GM23248 (cell line): ENCODE data around the gene TBC1D2. TPM values are rescaled to one million over a fixed set of nuclear protein-coding genes. Genes with fewer than 3 reads are reported as not detected.
A peak's percentile ranks its signal among the peaks of the same experiment; 100 is the strongest.

ENCODE experiments used
- DNase-seq: peaks from one replicate; pipeline ENCODE4 v3.0.0-alpha.2; 2015
- H2AFZ ChIP-seq: fragments of 200-600 bp; sonication (generic); 2 replicates; pipeline ENCODE4 v1.6.1; 2016; ENCODE audit warnings: antibody characterized with exemption
- H3F3A ChIP-seq: fragments of 200-600 bp; sonication (generic); 2 replicates; pipeline ENCODE4 v1.6.1; 2016; ENCODE audit warnings: mild to moderate bottlenecking, antibody characterized with exemption, mixed run types; ENCODE audit not compliant: insufficient read depth
- H3K27ac ChIP-seq: fragments of 200-600 bp; sonication (generic); 2 replicates; pipeline ENCODE4 v1.5.1; 2016; ENCODE audit warnings: mild to moderate bottlenecking
- H3K27me3 ChIP-seq: fragments of 200-600 bp; sonication (generic); replicated peaks from 2 replicates; pipeline ENCODE4 v1.6.1; 2016; ENCODE audit warnings: mild to moderate bottlenecking; ENCODE audit not compliant: insufficient read depth
- H3K36me3 ChIP-seq: fragments of 200-600 bp; sonication (generic); 2 replicates; pipeline ENCODE4 v1.6.1; 2016; ENCODE audit warnings: low read depth, mild to moderate bottlenecking
- H3K4me1 ChIP-seq: fragments of 200-600 bp; sonication (generic); 2 replicates; pipeline ENCODE4 v1.6.1; 2016; ENCODE audit warnings: mild to moderate bottlenecking; ENCODE audit not compliant: insufficient read depth
- H3K4me2 ChIP-seq: fragments of 200-600 bp; sonication (generic); one replicate; pipeline ENCODE4 v1.6.1; 2016; ENCODE audit warnings: mild to moderate bottlenecking; ENCODE audit not compliant: unreplicated experiment
- H3K4me3 ChIP-seq: fragments of 200-600 bp; sonication (generic); 2 replicates; pipeline ENCODE4 v1.5.1; 2016; ENCODE audit warnings: mild to moderate bottlenecking
- H3K79me2 ChIP-seq: fragments of 200-600 bp; sonication (generic); 2 replicates; pipeline ENCODE4 v1.6.1; 2016; ENCODE audit warnings: mild to moderate bottlenecking; ENCODE audit not compliant: insufficient read depth
- H3K9ac ChIP-seq: fragments of 200-600 bp; sonication (generic); 2 replicates; pipeline ENCODE4 v1.6.1; 2016; ENCODE audit warnings: mild to moderate bottlenecking
- H3K9me2 ChIP-seq: fragments of 200-600 bp; sonication (generic); 2 replicates; pipeline ENCODE4 v1.6.1; 2016; ENCODE audit warnings: mixed run types, mild to moderate bottlenecking, moderate library complexity; ENCODE audit not compliant: insufficient read depth
- H3K9me3 ChIP-seq: fragments of 200-600 bp; sonication (generic); one replicate; pipeline ENCODE4 v1.6.1; 2017; ENCODE audit warnings: low read depth
- H4K20me1 ChIP-seq: fragments of 200-600 bp; sonication (generic); 2 replicates; pipeline ENCODE4 v1.6.0; 2016; ENCODE audit not compliant: insufficient read depth
- EZH2 ChIP-seq: fragments of 200-600 bp; sonication (generic); IDR thresholded peaks from 2 replicates; pipeline ENCODE4 v1.6.1; 2018; ENCODE audit warnings: antibody characterized with exemption, mild to moderate bottlenecking; ENCODE audit not compliant: insufficient read depth, poor library complexity, severe bottlenecking
- EZH2phosphoT487 ChIP-seq: fragments of 200-600 bp; sonication (generic); IDR thresholded peaks from 2 replicates; pipeline ENCODE4 v1.6.1; 2018; ENCODE audit warnings: antibody characterized with exemption, moderate library complexity, mild to moderate bottlenecking, low read depth; ENCODE audit not compliant: insufficient read depth
- WGBS, 2 experiments: methylation state at CpG; one replicate each; pipeline ENCODE4 v1.1.6; 2015 to 2017; ENCODE audit warnings: low lambda C conversion rate in 2 of 2, low coverage in 1 of 2; ENCODE audit errors: missing lambda C conversion rate in 2 of 2; 5-methylcytosine and 5-hydroxymethylcytosine counted together
- in situ Hi-C: fragments of 300-500 bp; cut with MboI; formaldehyde crosslinking; loops from 2 replicates; pipeline ENCODE4 v1.15.0; 2020
- polyA plus RNA-seq: library from polyadenylated mRNA; unstranded; fragments of >200 nt; fragmentation: Nextera tagmentation; extraction: Ambion mirVana; gene quantifications from 2 replicates; pipeline ENCODE4 v1.2.1, GENCODE V29; 2016
- total RNA-seq: library from RNA; depleted of rRNA; stranded (reverse); fragments of >200 nt; shearing (Covaris generic); gene quantifications from 2 replicates; pipeline ENCODE4 v1.2.3, GENCODE V29; 2014

TBC1D2 gene
- total and polyA plus RNA-seq, 2 experiments from 2014 or later: 58.4 to 58.9 TPM

DNA sequence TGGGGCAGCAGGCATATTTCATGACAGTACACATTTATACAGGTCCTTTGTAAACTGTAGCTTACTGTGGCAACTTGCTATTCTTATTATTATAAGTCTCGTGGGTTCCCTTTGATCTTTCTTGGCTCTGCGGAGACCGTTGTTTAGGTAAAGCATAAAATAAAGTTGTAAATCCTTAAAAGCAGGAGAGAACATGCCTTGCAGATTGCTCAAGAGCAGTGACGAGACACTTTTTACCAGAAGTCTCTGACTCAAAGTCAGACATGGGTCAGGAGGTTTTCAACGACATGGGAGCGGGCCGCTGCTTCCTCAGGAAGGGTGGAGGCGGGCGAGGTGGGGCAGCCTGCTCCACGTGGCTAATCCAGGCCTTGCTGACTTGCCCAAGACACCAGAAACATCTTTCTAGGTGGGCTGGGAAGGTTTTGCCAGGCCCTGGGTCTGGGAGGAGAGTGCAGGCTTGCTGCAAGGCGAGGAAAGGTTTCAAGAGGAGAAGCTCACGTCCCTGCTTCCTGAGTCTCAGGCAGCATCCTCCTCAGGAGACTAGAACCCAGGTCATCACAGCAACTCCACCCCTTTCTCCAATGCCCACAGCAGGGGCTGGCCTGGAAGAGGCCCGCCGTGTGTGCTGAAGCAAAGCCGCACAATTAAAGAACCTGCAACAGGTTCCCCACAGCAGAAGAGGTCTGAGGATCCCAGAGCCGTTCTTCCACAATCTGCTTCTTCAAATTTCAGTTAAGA lies 6.5 kb downstream of the TBC1D2 start:
- H3K27me3 ChIP-seq: no peaks in the 10 kb centered on the region
- peak overlapping the region; percentile 84 for H3K9ac ChIP-seq
- H3K9me2 ChIP-seq: no peaks in the 10 kb centered on the region
- no peaks in the 10 kb centered on the region for H4K20me1 ChIP-seq
- H2AFZ ChIP-seq: no peak overlapping the region
- TF ChIP-seq EZH2phosphoT487 (no peak), EZH2 (no peak)
- H3K27ac ChIP-seq: peak overlapping the region; percentile 98
- peak overlapping the region; percentile 39 for H3K4me2 ChIP-seq
- peaks cover 92% of the 10 kb centered on the region for H3K79me2 ChIP-seq
- in situ Hi-C loops: no loop called here
- peaks cover 50% of the 10 kb centered on the region for H3F3A ChIP-seq
- H3K4me1 ChIP-seq: peaks cover 52% of the 10 kb centered on the region
- H3K9me3 ChIP-seq: no peaks in the 10 kb centered on the region
- DNase-seq: peak; percentile 98
- H3K4me3 ChIP-seq: 0 out of 2 replicates have a peak overlapping the region, but pooled peaks have one; percentile 12
- WGBS, 2 experiments: 46 to 48% methylated on average over 16 of the region's 16 CpGs
- H3K36me3 ChIP-seq: peaks cover 14% of the 10 kb centered on the region

DNA sequence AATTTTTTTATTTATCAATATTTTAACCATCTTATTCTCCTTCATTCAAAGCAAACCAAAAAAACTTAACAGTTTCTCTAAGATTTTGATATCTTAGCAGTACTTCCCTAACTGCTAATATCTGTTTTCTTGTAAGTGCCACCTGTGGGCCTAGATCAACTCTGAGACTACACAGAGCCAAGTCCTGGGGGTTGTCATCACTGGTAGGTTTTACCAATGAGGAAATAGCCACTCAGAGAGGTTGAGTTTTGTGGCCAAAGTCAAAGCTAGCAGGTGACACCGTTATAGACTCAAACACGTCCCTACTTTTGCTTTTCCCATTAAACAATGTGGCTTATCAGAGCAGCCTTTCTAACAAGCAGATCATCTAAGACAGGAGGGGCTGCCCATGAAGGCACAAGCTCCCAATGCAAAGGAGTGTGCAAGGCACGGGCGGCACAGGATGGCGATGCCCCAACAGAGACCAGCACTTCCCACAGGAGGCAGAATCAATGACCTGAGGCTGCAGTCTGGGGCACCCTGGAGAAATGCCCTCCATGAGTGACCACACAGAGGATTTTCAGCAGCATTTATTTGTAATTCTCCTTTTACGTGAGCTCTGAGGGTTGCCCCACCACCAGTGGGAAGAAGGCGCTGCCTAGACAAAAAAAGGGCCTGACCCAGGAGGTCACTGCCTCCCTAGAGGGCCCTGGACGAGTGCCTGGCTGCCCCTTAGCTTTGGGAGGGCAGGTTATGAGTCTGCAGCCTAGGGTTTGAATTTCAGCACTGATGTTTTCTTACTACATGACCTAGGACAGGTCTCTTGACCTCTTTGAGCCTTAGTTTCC lies 7.4 kb downstream of the TBC1D2 start:
- Histone ChIP-seq H3F3A (peaks cover 44% of the 10 kb centered on the region), H3K4me1 (peaks cover 47% of the 10 kb centered on the region), H3K27me3 (no peaks in the 10 kb centered on the region), H3K27ac (peak overlapping the region; percentile 98), H3K4me2 (peak overlapping the region; percentile 39), H4K20me1 (no peaks in the 10 kb centered on the region), H3K4me3 (0 out of 2 replicates have a peak overlapping the region, but pooled peaks have one; percentile 12), H3K79me2 (peaks cover 88% of the 10 kb centered on the region), H3K36me3 (peaks cover 18% of the 10 kb centered on the region), H3K9me2 (no peaks in the 10 kb centered on the region), H3K9me3 (no peaks in the 10 kb centered on the region), H3K9ac (peak overlapping the region; percentile 84), H2AFZ (no peak overlapping the region)
- DNase-seq: peak; percentile 13
- in situ Hi-C loops: no loop called here
- TF ChIP-seq EZH2 (no peak), EZH2phosphoT487 (no peak)
- WGBS, 2 experiments: 88 to 89% methylated on average over 8 of the region's 8 CpGs

DNA sequence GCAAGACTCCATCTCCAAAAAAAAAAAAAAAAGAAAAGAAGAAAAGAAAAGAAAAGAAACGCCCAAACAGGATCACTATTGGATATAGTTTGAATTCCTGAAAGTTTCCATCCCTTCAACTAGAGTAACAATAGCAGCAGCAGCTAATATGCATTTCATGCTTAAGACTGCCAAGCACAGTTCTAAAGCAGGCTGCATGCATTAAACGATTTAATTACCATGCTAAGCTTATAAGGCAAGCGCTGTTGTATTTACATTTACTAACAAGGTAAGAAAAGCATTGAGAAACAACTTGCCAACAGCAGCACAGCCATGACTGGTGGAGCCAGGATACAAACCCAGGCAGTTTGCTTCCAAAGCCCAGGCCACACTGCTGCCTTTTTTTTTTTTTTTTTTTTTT lies 13.0 kb downstream of the TBC1D2 start:
- H3K4me2 ChIP-seq: no peak overlapping the region
- peaks cover 91% of the 10 kb centered on the region for H3K79me2 ChIP-seq

More for the DNA sequence above, 13.0 kb downstream of the TBC1D2 start:
- no peak overlapping the region for H3K4me3 ChIP-seq
- H3K27ac ChIP-seq: no peak overlapping the region
- no peak overlapping the region for H3K9ac ChIP-seq
- H3K36me3 ChIP-seq: peaks cover 38% of the 10 kb centered on the region
- no peaks in the 10 kb centered on the region for H3F3A ChIP-seq
- 95 to 97% methylated on average over 3 of the region's 3 CpGs for WGBS, 2 experiments
- no peak for TF ChIP-seq EZH2
- no peak for TF ChIP-seq EZH2phosphoT487
- in situ Hi-C loops: no loop called here
- no peaks in the 10 kb centered on the region for H3K9me3 ChIP-seq
- H4K20me1 ChIP-seq: no peaks in the 10 kb centered on the region
- H3K27me3 ChIP-seq: no peaks in the 10 kb centered on the region
- H3K4me1 ChIP-seq: no peaks in the 10 kb centered on the region
- no peaks in the 10 kb centered on the region for H3K9me2 ChIP-seq
- DNase-seq: no peak
- no peak overlapping the region for H2AFZ ChIP-seq
